SK-N-SH (cell line): ENCODE measurements around the gene OR14I1. TPM values are rescaled to one million over a fixed set of nuclear protein-coding genes. Genes with fewer than 3 reads are reported as not detected.
A peak's percentile ranks its signal among the peaks of the same experiment; 100 is the strongest.

Experiments used
- CTCF ChIA-PET: fragments of 300-600, 350-600 bp; formaldehyde crosslinking; extraction: SDS; loops from one replicate; lab custom pipeline; 2021; lab: Yijun Ruan, JAX
- POLR2A ChIA-PET: fragments of 350-600 bp; sonication (Branson Sonifier 250); formaldehyde crosslinking; extraction: SDS; loops from one replicate; lab custom pipeline; 2020; ENCODE audit warnings: antibody characterized with exemption, inconsistent platforms; lab: Yijun Ruan, JAX
- DNase-seq: peaks from one replicate; pipeline ENCODE4 v3.0.0; 2012
- H2AFZ ChIP-seq: fragments of 200-600 bp; sonication (generic); 2 replicates; pipeline ENCODE4 v1.8.1; 2016; ENCODE audit warnings: antibody characterized with exemption, mild to moderate bottlenecking, low read depth
- H3F3A ChIP-seq: fragments of 200-600 bp; sonication (generic); replicated peaks from 2 replicates; pipeline ENCODE3; 2016; ENCODE audit warnings: antibody characterized with exemption, mild to moderate bottlenecking; ENCODE audit not compliant: insufficient read depth
- H3K27ac ChIP-seq, 2 experiments: fragments of 200-500 bp in 1 of 2; fragments of 200-600 bp in 1 of 2; sonication (Bioruptor generic) in 1 of 2; sonication (generic), shearing (Covaris generic) in 1 of 2; 2 replicates each; pipeline versions ENCODE4 v1.5.1 to v1.6.1; 2014 to 2016; ENCODE audit warnings: low read depth in 2 of 2, inconsistent platforms in 1 of 2, low read length in 1 of 2, mild to moderate bottlenecking in 1 of 2, mixed read lengths in 1 of 2
- H3K27me3 ChIP-seq: fragments of 200-600 bp; sonication (generic), shearing (Covaris generic); 2 replicates; pipeline ENCODE4 v1.6.1; 2016; ENCODE audit warnings: mixed run types; ENCODE audit not compliant: insufficient read depth
- H3K36me3 ChIP-seq, 2 experiments: fragments of 200-500 bp in 1 of 2; fragments of 200-600 bp in 1 of 2; sonication (Bioruptor generic) in 1 of 2; sonication (generic) in 1 of 2; replicated peaks in 1 of 2; 2 replicates each; pipeline versions ENCODE3 to v1.5.1; 2014 to 2016; ENCODE audit warnings: low read length in 1 of 2, mild to moderate bottlenecking in 1 of 2; ENCODE audit not compliant: insufficient read depth in 2 of 2, control insufficient read depth in 1 of 2
- H3K4me1 ChIP-seq, 2 experiments: fragments of 200-500 bp in 1 of 2; fragments of 200-600 bp in 1 of 2; sonication (Bioruptor generic) in 1 of 2; sonication (generic), shearing (Covaris generic) in 1 of 2; 2 replicates each; pipeline versions ENCODE4 v1.5.1 to v1.6.1; 2014 to 2016; ENCODE audit warnings: low read depth in 1 of 2, low read length in 1 of 2, mixed run types in 1 of 2; ENCODE audit not compliant: insufficient read depth in 2 of 2, control insufficient read depth in 1 of 2
- H3K4me2 ChIP-seq: fragments of 200-600 bp; sonication (generic), shearing (Covaris generic); 2 replicates; pipeline ENCODE4 v1.6.1; 2017; ENCODE audit warnings: mixed run types
- H3K4me3 ChIP-seq, 2 experiments: fragments of 200-500 bp in 1 of 2; fragments of 200-600 bp in 1 of 2; sonication (Bioruptor generic) in 1 of 2; sonication (generic), shearing (Covaris generic) in 1 of 2; 2 replicates each; pipeline versions ENCODE4 v1.5.1 to v1.8.1; 2014 to 2016; ENCODE audit warnings: low read depth in 2 of 2, inconsistent platforms in 1 of 2, low read length in 1 of 2, mild to moderate bottlenecking in 1 of 2, mixed read lengths in 1 of 2, moderate library complexity in 1 of 2
- H3K79me2 ChIP-seq: fragments of 200-600 bp; sonication (generic); 2 replicates; pipeline ENCODE4 v1.8.1; 2017; ENCODE audit warnings: mild to moderate bottlenecking; ENCODE audit not compliant: insufficient read depth
- H3K9ac ChIP-seq: fragments of 200-600 bp; sonication (generic); 2 replicates; pipeline ENCODE4 v1.6.1; 2017; ENCODE audit warnings: mixed run types
- H3K9me2 ChIP-seq: fragments of 200-600 bp; sonication (generic); 2 replicates; pipeline ENCODE4 v1.6.1; 2017; ENCODE audit warnings: mixed run types
- H3K9me3 ChIP-seq: fragments of 200-600 bp; sonication (generic); 2 replicates; pipeline ENCODE4 v1.6.1; 2017; ENCODE audit warnings: mixed run types, mild to moderate bottlenecking, moderate library complexity
- H4K20me1 ChIP-seq: fragments of 200-600 bp; sonication (generic); 2 replicates; pipeline ENCODE4 v1.6.1; 2017; ENCODE audit warnings: mild to moderate bottlenecking, mixed run types; ENCODE audit not compliant: insufficient read depth
- CHD2 ChIP-seq: fragments of 150-350 bp; IDR thresholded peaks from 2 replicates; pipeline ENCODE4 v1.6.1; 2018; ENCODE audit warnings: low read length; ENCODE audit not compliant: partially characterized antibody
- EP300 ChIP-seq, 2 experiments: IDR thresholded peaks; 2 replicates each; pipeline versions ENCODE4 v1.4.0 to v1.6.1; 2012; ENCODE audit warnings: borderline replicate concordance in 1 of 2, low read depth in 1 of 2, low read length in 1 of 2
- FOXM1 ChIP-seq: IDR thresholded peaks from 2 replicates; pipeline ENCODE4 v1.4.0; 2012; ENCODE audit warnings: low read depth, mild to moderate bottlenecking
- GATA2 ChIP-seq: sonication (generic); formaldehyde crosslinking; IDR thresholded peaks from 2 replicates; pipeline ENCODE4 v1.5.0; 2020; ENCODE audit warnings: mild to moderate bottlenecking, missing genetic modification reagents
- IRF3 ChIP-seq: fragments of 150-350 bp; IDR thresholded peaks from 2 replicates; pipeline ENCODE4 v1.6.1; 2016; ENCODE audit warnings: mild to moderate bottlenecking, low read depth, low read length
- MAX ChIP-seq: IDR thresholded peaks from 2 replicates; pipeline ENCODE4 v1.4.0; 2012; ENCODE audit warnings: low read depth
- NFIC ChIP-seq: IDR thresholded peaks from 2 replicates; pipeline ENCODE4 v1.4.0; 2012; ENCODE audit warnings: borderline replicate concordance
- NRF1 ChIP-seq: IDR thresholded peaks from 2 replicates; pipeline ENCODE4 v1.6.1; 2012; ENCODE audit warnings: low read depth, mild to moderate bottlenecking, low read length
- REST ChIP-seq: IDR thresholded peaks from 2 replicates; pipeline ENCODE4 v1.6.1; 2012; ENCODE audit warnings: mild to moderate bottlenecking, low read depth, low read length, moderate library complexity
- TCF12 ChIP-seq: IDR thresholded peaks from 2 replicates; pipeline ENCODE4 v1.4.0; 2012
- TEAD4 ChIP-seq: IDR thresholded peaks from 2 replicates; pipeline ENCODE4 v1.4.0; 2012; ENCODE audit warnings: mild to moderate bottlenecking, borderline replicate concordance; ENCODE audit not compliant: insufficient read depth
- USF1 ChIP-seq: IDR thresholded peaks from 2 replicates; pipeline ENCODE4 v1.4.0; 2012; ENCODE audit warnings: low read depth, borderline replicate concordance
- YY1 ChIP-seq: IDR thresholded peaks from 2 replicates; pipeline ENCODE4 v1.4.0; 2012; ENCODE audit warnings: low read depth, mild to moderate bottlenecking
- ZBTB33 ChIP-seq: IDR thresholded peaks from 2 replicates; pipeline ENCODE4 v1.4.0; 2012; ENCODE audit warnings: low read depth, borderline replicate concordance
- WGBS: methylation state at CpG from one replicate; pipeline ENCODE4 v1.1.6; 2017; ENCODE audit warnings: low lambda C conversion rate; 5-methylcytosine and 5-hydroxymethylcytosine counted together
- polyA plus RNA-seq, 3 experiments: library from polyadenylated mRNA; depleted of rRNA; stranded (reverse); fragments of >200 nt; gene quantifications; 2 replicates each; pipeline ENCODE4 v1.2.3, GENCODE V29; 2012

The OR14I1 gene
- polyA plus RNA-seq, 1 of the 3 experiments (the other 2 are of a cell fraction): not detected

GRCh38 chr1:248748211-248748610, 45.6 kb upstream of the OR14I1 start:
- no peaks in the 10 kb centered on the region for H4K20me1 ChIP-seq
- CTCF ChIA-PET: no interaction called here
- POLR2A ChIA-PET: no interaction called here

GRCh38 chr1:248740876-248741275, 38.3 kb upstream of the OR14I1 start:
- Histone ChIP-seq H3K27ac (no peak overlapping the region), H3K4me1 (no peaks in the 10 kb centered on the region), H3K9me2 (no peaks in the 10 kb centered on the region), H3K9me3 (no peaks in the 10 kb centered on the region), H3F3A (no peaks in the 10 kb centered on the region), H2AFZ (no peak overlapping the region), H3K4me3 (no peak overlapping the region), H3K9ac (no peak overlapping the region), H3K27me3 (peaks cover 89% of the 10 kb centered on the region; the same call in 1 of the 2 replicates), H3K79me2 (no peaks in the 10 kb centered on the region), H3K4me2 (no peak overlapping the region), H4K20me1 (no peaks in the 10 kb centered on the region), H3K36me3 (no peaks in the 10 kb centered on the region)
- DNase-seq: no peak
- ChIA-PET POLR2A (no interaction called here), CTCF (no interaction called here)
- TF ChIP-seq CHD2: no peak
- TF ChIP-seq YY1: no peak
- TF ChIP-seq GATA2 (CRISPR knock-in tag): no peak
- TF ChIP-seq TCF12: no peak
- no peak for TF ChIP-seq USF1
- TF ChIP-seq NFIC: no peak
- TF ChIP-seq NRF1: no peak
- TF ChIP-seq TEAD4: no peak
- 30% methylated on average over 7 of the region's 7 CpGs for WGBS

More at GRCh38 chr1:248748211-248748610, 45.6 kb upstream of the OR14I1 start:
- Histone ChIP-seq H3K36me3 (no peaks in the 10 kb centered on the region), H3K4me3 (0 out of 4 replicates have a peak overlapping the region, but pooled peaks have one; percentile 9 to 12), H3K9me3 (no peaks in the 10 kb centered on the region), H3K4me2 (peak overlapping the region; percentile 59), H3K27me3 (peaks cover 30% of the 10 kb centered on the region; the same call in 1 of the 2 replicates), H3F3A (peaks cover 4% of the 10 kb centered on the region), H3K9me2 (no peaks in the 10 kb centered on the region), H3K9ac (no peak overlapping the region), H3K79me2 (no peaks in the 10 kb centered on the region), H2AFZ (peak overlapping the region; percentile 42; the same call in 1 of the 2 replicates), H3K4me1 (no peaks in the 10 kb centered on the region), H3K27ac (no peak overlapping the region)
- DNase-seq: no peak
- WGBS: 29% methylated on average over 5 of the region's 10 CpGs
- TF ChIP-seq FOXM1 (no peak), MAX (peak; percentile 50; the same call in 1 of the 2 replicates)

GRCh38 chr1:248739572-248740205, 37.1 kb upstream of the OR14I1 start:
- Histone ChIP-seq H3K4me3 (no peak overlapping the region), H3K9me3 (no peaks in the 10 kb centered on the region), H3K9me2 (no peaks in the 10 kb centered on the region), H3K9ac (no peak overlapping the region), H3K27me3 (peaks cover 78% of the 10 kb centered on the region; the same call in 1 of the 2 replicates), H3K4me1 (no peaks in the 10 kb centered on the region), H3K79me2 (no peaks in the 10 kb centered on the region), H3K27ac (no peak overlapping the region), H3K4me2 (no peak overlapping the region), H3F3A (no peaks in the 10 kb centered on the region), H4K20me1 (no peaks in the 10 kb centered on the region), H2AFZ (no peak overlapping the region), H3K36me3 (no peaks in the 10 kb centered on the region)
- WGBS: 5% methylated on average over 14 of the region's 16 CpGs
- DNase-seq: no peak
- ChIA-PET CTCF (no interaction called here), POLR2A (no interaction called here)
- TF ChIP-seq IRF3 (no peak), FOXM1 (no peak), TCF12 (no peak), EP300 (IDR thresholded peaks at IDR 0.05; ENCODE audit: borderline replicate concordance in 1 of 2, low read depth in 1 of 2, low read length in 1 of 2) (no peak), REST (no peak), ZBTB33 (no peak)
